Measurements from ENCODE around the gene CALHM5. TPM values are rescaled to one million over a fixed set of nuclear protein-coding genes. Genes with fewer than 3 reads are reported as not detected.

The CALHM5 gene
- total RNA-seq, 1 experiment from 2014 or later = 0.05 TPM

- Histone ChIP-seq H3K4me2 (ENCODE audit: low read length) (no peak overlapping the region), H3K9me2 (ENCODE audit: insufficient read depth) (no peaks in the 10 kb centered on the region), H3K9me3 (ENCODE audit: control insufficient read depth in 1 of 2, insufficient read depth in 1 of 2, low read depth in 1 of 2, low read length in 2 of 2) (no peaks in the 10 kb centered on the region), H3K36me3 (ENCODE audit: control insufficient read depth in 1 of 2, insufficient read depth in 2 of 2, low read length in 2 of 2) (no peaks in the 10 kb centered on the region), H3K27ac (ENCODE audit: low read depth, low read length) (no peak overlapping the region), H3K4me3 (replicated peaks in 1 of 2; ENCODE audit: low read depth in 1 of 2, low read length in 2 of 2) (no peak overlapping the region), H3K4me1 (ENCODE audit: control insufficient read depth in 1 of 2, insufficient read depth in 2 of 2, low read length in 2 of 2) (peaks cover 12 to 15% of the 10 kb centered on the region in 2 experiments), H3K79me2 (ENCODE audit: insufficient read depth, low read length) (peaks cover 2% of the 10 kb centered on the region), H3K9ac (ENCODE audit: low read length) (no peak overlapping the region), H4K20me1 (ENCODE audit: insufficient read depth) (no peaks in the 10 kb centered on the region), H3K27me3 (ENCODE audit: insufficient read depth, low read length) (no peaks in the 10 kb centered on the region), H2AFZ (ENCODE audit: low read depth, low read length, poor library complexity, severe bottlenecking) (no peak overlapping the region)
- no TSS peak for BruUV-seq (replicated peaks)
- intact Hi-C loops (cut with micrococcal nuclease) = no loop called here
- TF ChIP-seq EZH2 (IDR thresholded peaks at IDR 0.05) (no peak), TCF7L2 (IDR thresholded peaks at IDR 0.05; ENCODE audit: borderline replicate concordance, extremely low read depth, insufficient read depth, insufficient read length) (no peak), EZH2phosphoT487 (IDR thresholded peaks at IDR 0.05; ENCODE audit: borderline replicate concordance) (no peak), SRF (IDR thresholded peaks at IDR 0.05; ENCODE audit: low read depth) (no peak), YY1 (IDR thresholded peaks at IDR 0.05; ENCODE audit: extremely low read depth, insufficient replicate concordance, low read depth, low read length) (no peak)
- ChIA-PET CTCF (interaction anchor here (1.4 kb wide), 1 partner anchor 278 kb away, joined by 4 read pairs; no protein-coding TSS in a partner anchor), POLR2A (no interaction called here), RAD21 (ENCODE audit: low non-redundant PET in 1 of 2, low total read pairs in 2 of 2, uncharacterized antibody in 2 of 2, unreplicated experiment in 2 of 2) (interaction anchor here in 1 of 2 experiments (0.7 kb wide), 1 partner anchor 81 kb away, joined by 3 read pairs; no protein-coding TSS in a partner anchor)
- DNase-seq (ENCODE audit: low read depth, low spot score) (no peak), ATAC-seq (no peak)
Observed at GRCh38 chr6:116564921-116565872, 53.8 kb downstream of the CALHM5 start.

GRCh38 chr6:116568111-116568510, 56.7 kb downstream of the CALHM5 start:
- POLR2A ChIA-PET = no interaction called here
- Histone ChIP-seq H3K9ac (ENCODE audit: low read length) (no peak overlapping the region), H3K4me3 (replicated peaks in 1 of 2; ENCODE audit: low read depth in 1 of 2, low read length in 2 of 2) (no peak overlapping the region), H3K79me2 (ENCODE audit: insufficient read depth, low read length) (peaks cover 26% of the 10 kb centered on the region), H3K4me2 (ENCODE audit: low read length) (no peak overlapping the region), H2AFZ (ENCODE audit: low read depth, low read length, poor library complexity, severe bottlenecking) (no peak overlapping the region), H3K4me1 (ENCODE audit: control insufficient read depth in 1 of 2, insufficient read depth in 2 of 2, low read length in 2 of 2) (peaks cover 17 to 24% of the 10 kb centered on the region in 2 experiments), H3K36me3 (ENCODE audit: control insufficient read depth in 1 of 2, insufficient read depth in 2 of 2, low read length in 2 of 2) (no peaks in the 10 kb centered on the region), H4K20me1 (ENCODE audit: insufficient read depth) (no peaks in the 10 kb centered on the region), H3K9me2 (ENCODE audit: insufficient read depth) (no peaks in the 10 kb centered on the region), H3K27me3 (ENCODE audit: insufficient read depth, low read length) (no peaks in the 10 kb centered on the region), H3K27ac (ENCODE audit: low read depth, low read length) (no peak overlapping the region), H3K9me3 (ENCODE audit: control insufficient read depth in 1 of 2, insufficient read depth in 1 of 2, low read depth in 1 of 2, low read length in 2 of 2) (no peaks in the 10 kb centered on the region)
- intact Hi-C loops (cut with micrococcal nuclease) = no loop called here
- RAD21 ChIA-PET (ENCODE audit: low non-redundant PET in 1 of 2, low total read pairs in 2 of 2, uncharacterized antibody in 2 of 2, unreplicated experiment in 2 of 2) = no interaction called here
- TF ChIP-seq ELF1 (IDR thresholded peaks at IDR 0.05; ENCODE audit: borderline replicate concordance, low read depth) (no peak), SP1 (IDR thresholded peaks at IDR 0.05; ENCODE audit: low read depth) (no peak), FOSL1 (IDR thresholded peaks at IDR 0.05; ENCODE audit: low read depth) (no peak), ZFX (IDR thresholded peaks at IDR 0.05) (no peak), RAD21 (IDR thresholded peaks at IDR 0.05; ENCODE audit: low read depth) (no peak), CEBPB (IDR thresholded peaks at IDR 0.05; ENCODE audit: low read depth) (no peak), ZNF274 (IDR thresholded peaks at IDR 0.05; ENCODE audit: low read depth, low read length) (no peak), CBX3 (IDR thresholded peaks at IDR 0.05; ENCODE audit: low read depth) (no peak), POLR2A (IDR thresholded peaks at IDR 0.05; ENCODE audit: borderline replicate concordance, extremely low read depth, insufficient read depth, insufficient read length) (no peak), MAX (IDR thresholded peaks at IDR 0.05) (no peak), TCF7L2 (IDR thresholded peaks at IDR 0.05; ENCODE audit: borderline replicate concordance, extremely low read depth, insufficient read depth, insufficient read length) (no peak), POLR2AphosphoS5 (IDR thresholded peaks at IDR 0.05; ENCODE audit: low read depth, low read length) (no peak), CTCF (IDR thresholded peaks at IDR 0.05 in 2 of 3, conservative IDR thresholded peaks at IDR 0.05 in 1 of 3; ENCODE audit: borderline replicate concordance in 1 of 3, insufficient read depth in 1 of 3, low read depth in 2 of 3, low read length in 2 of 3) (no peak), EZH2 (IDR thresholded peaks at IDR 0.05) (no peak), EZH2phosphoT487 (IDR thresholded peaks at IDR 0.05; ENCODE audit: borderline replicate concordance) (no peak), EGR1 (IDR thresholded peaks at IDR 0.05; ENCODE audit: low read depth) (no peak), SRF (IDR thresholded peaks at IDR 0.05; ENCODE audit: low read depth) (no peak)
- BruUV-seq (replicated peaks) = no TSS peak
- CTCF ChIA-PET = interaction anchor here (1.8 kb wide), 1 partner anchor 299 kb away, joined by 6 read pairs; no protein-coding TSS in a partner anchor
- no peak for ATAC-seq
- DNase-seq (ENCODE audit: low read depth, low spot score) = no peak

Measured in HCT116 (cell line).